Endometrium (tissue), 2 donors: ENCODE measurements around the gene CHST1.

Source experiments
- FAIRE-seq: peaks from 2 replicates; lab custom pipeline; 2012; peaks lifted over from hg19 to GRCh38; lab: Jason Lieb, UNC
- donor health status: control.
- donor health status: control.

The CHST1 gene

GRCh38 chr11:45674481-45675190, 9.2 kb upstream of the CHST1 start:
- no peak for FAIRE-seq

- no peak for FAIRE-seq
Measured at GRCh38 chr11:45673441-45673840, 8.0 kb upstream of the CHST1 start.

- FAIRE-seq, result no peak
Measured at GRCh38 chr11:45672593-45672992, 7.2 kb upstream of the CHST1 start.

- no peak for FAIRE-seq
Measured at GRCh38 chr11:45671246-45672171, 6.1 kb upstream of the CHST1 start.

- no peak for FAIRE-seq
Measured at GRCh38 chr11:45670386-45671135, 5.1 kb upstream of the CHST1 start.

- no peak for FAIRE-seq
Measured at GRCh38 chr11:45669956-45670355, 4.5 kb upstream of the CHST1 start.

GRCh38 chr11:45669146-45669545, 3.7 kb upstream of the CHST1 start:
- FAIRE-seq, result no peak

- FAIRE-seq, result no peak
Measured at GRCh38 chr11:45667929-45668680, 2.7 kb upstream of the CHST1 start.

- no peak for FAIRE-seq
Measured at GRCh38 chr11:45666648-45667642, 1.5 kb upstream of the CHST1 start.

GRCh38 chr11:45665933-45666647, 668 bp upstream of the CHST1 start:
- FAIRE-seq, result no peak

- FAIRE-seq, result no peak
Measured at GRCh38 chr11:45664376-45665205, 831 bp downstream of the CHST1 start.

- FAIRE-seq, result no peak
Measured at GRCh38 chr11:45663486-45664375, 1.7 kb downstream of the CHST1 start.

GRCh38 chr11:45662665-45663485, 2.5 kb downstream of the CHST1 start:
- FAIRE-seq, result no peak

- FAIRE-seq, result no peak
Measured at GRCh38 chr11:45662096-45662664, 3.2 kb downstream of the CHST1 start.

- no peak for FAIRE-seq
Measured at GRCh38 chr11:45661439-45662055, 3.9 kb downstream of the CHST1 start.

GRCh38 chr11:45660729-45661438, 4.5 kb downstream of the CHST1 start:
- FAIRE-seq, result no peak
